ENCODE measurements around the gene C1orf105. TPM values are rescaled to one million over a fixed set of nuclear protein-coding genes. Genes with fewer than 3 reads are reported as not detected.

C1orf105 gene
- total RNA-seq, 1 experiment from 2014 or later, result not detected

- intact Hi-C loops (cut with micrococcal nuclease; ENCODE audit: unreplicated experiment), result no loop called here
- H3K36me3 ChIP-seq (ENCODE audit: insufficient read depth, low read length, poor library complexity, severe bottlenecking), result no peaks in the 10 kb centered on the region
- no peaks in the 10 kb centered on the region for H3K4me1 ChIP-seq (ENCODE audit: insufficient read depth, low read length, poor library complexity, severe bottlenecking)
- TF ChIP-seq EZH2 (IDR thresholded peaks at IDR 0.05; ENCODE audit: borderline replicate concordance, low read depth, low read length, poor library complexity, severe bottlenecking) (no peak), CTCF (conservative IDR thresholded peaks at IDR 0.05; ENCODE audit: low read depth, low read length) (no peak)
- peaks cover 5% of the 10 kb centered on the region for H3K27me3 ChIP-seq (replicated peaks; ENCODE audit: insufficient read depth, low read depth, low read length, poor library complexity)
- BruUV-seq (replicated peaks), result no TSS peak
- H3K27ac ChIP-seq (ENCODE audit: low read depth, low read length, poor library complexity, severe bottlenecking), result no peak overlapping the region
- ChIA-PET POLR2A (ENCODE audit: low non-redundant PET) (no interaction called here), CTCF (no interaction called here)
- no peak for DNase-seq (ENCODE audit: low spot score)
- H3K4me3 ChIP-seq (ENCODE audit: low read depth, low read length, poor library complexity, severe bottlenecking), result no peak overlapping the region
- H3K9me3 ChIP-seq (ENCODE audit: low read depth, low read length, poor library complexity, severe bottlenecking), result no peaks in the 10 kb centered on the region
Measured at GRCh38 chr1:172473302-172473701, 52.8 kb downstream of the C1orf105 start.

- H3K4me1 ChIP-seq (ENCODE audit: insufficient read depth, low read length, poor library complexity, severe bottlenecking), result no peaks in the 10 kb centered on the region
- H3K9me3 ChIP-seq (ENCODE audit: low read depth, low read length, poor library complexity, severe bottlenecking), result no peaks in the 10 kb centered on the region
- intact Hi-C loops (cut with micrococcal nuclease; ENCODE audit: unreplicated experiment), result no loop called here
- TF ChIP-seq CTCF (conservative IDR thresholded peaks at IDR 0.05; ENCODE audit: low read depth, low read length) (no peak), EZH2 (IDR thresholded peaks at IDR 0.05; ENCODE audit: borderline replicate concordance, low read depth, low read length, poor library complexity, severe bottlenecking) (no peak)
- no TSS peak for BruUV-seq (replicated peaks)
- H3K27ac ChIP-seq (ENCODE audit: low read depth, low read length, poor library complexity, severe bottlenecking), result no peak overlapping the region
- CTCF ChIA-PET, result no interaction called here
- DNase-seq (ENCODE audit: low spot score), result no peak
- no peak overlapping the region for H3K4me3 ChIP-seq (ENCODE audit: low read depth, low read length, poor library complexity, severe bottlenecking)
- H3K36me3 ChIP-seq (ENCODE audit: insufficient read depth, low read length, poor library complexity, severe bottlenecking), result no peaks in the 10 kb centered on the region
- POLR2A ChIA-PET (ENCODE audit: low non-redundant PET), result no interaction called here
- H3K27me3 ChIP-seq (replicated peaks; ENCODE audit: insufficient read depth, low read depth, low read length, poor library complexity), result peaks cover 5% of the 10 kb centered on the region
Measured at GRCh38 chr1:172473842-172474241, 53.4 kb downstream of the C1orf105 start.

- Histone ChIP-seq H3K9me3 (ENCODE audit: low read depth, low read length, poor library complexity, severe bottlenecking) (no peaks in the 10 kb centered on the region), H3K4me1 (ENCODE audit: insufficient read depth, low read length, poor library complexity, severe bottlenecking) (no peaks in the 10 kb centered on the region), H3K27me3 (replicated peaks; ENCODE audit: insufficient read depth, low read depth, low read length, poor library complexity) (peaks cover 5% of the 10 kb centered on the region), H3K27ac (ENCODE audit: low read depth, low read length, poor library complexity, severe bottlenecking) (no peak overlapping the region), H3K4me3 (ENCODE audit: low read depth, low read length, poor library complexity, severe bottlenecking) (no peak overlapping the region), H3K36me3 (ENCODE audit: insufficient read depth, low read length, poor library complexity, severe bottlenecking) (no peaks in the 10 kb centered on the region)
- no peak for DNase-seq (ENCODE audit: low spot score)
- CTCF ChIA-PET, result no interaction called here
- TF ChIP-seq CTCF (conservative IDR thresholded peaks at IDR 0.05; ENCODE audit: low read depth, low read length) (no peak), EZH2 (IDR thresholded peaks at IDR 0.05; ENCODE audit: borderline replicate concordance, low read depth, low read length, poor library complexity, severe bottlenecking) (no peak)
- no TSS peak for BruUV-seq (replicated peaks)
- intact Hi-C loops (cut with micrococcal nuclease; ENCODE audit: unreplicated experiment), result no loop called here
- POLR2A ChIA-PET (ENCODE audit: low non-redundant PET), result no interaction called here
Measured at GRCh38 chr1:172476218-172476811, 55.8 kb downstream of the C1orf105 start.

Measured in A673 (cell line).